ENCODE data around the gene GBGT1.
"Not testable (repeated sequence)": the region's sequence is repeated elsewhere in the genome, so short reads cannot be mapped to it uniquely, and the experiment has no call there.

Gene GBGT1

DNA sequence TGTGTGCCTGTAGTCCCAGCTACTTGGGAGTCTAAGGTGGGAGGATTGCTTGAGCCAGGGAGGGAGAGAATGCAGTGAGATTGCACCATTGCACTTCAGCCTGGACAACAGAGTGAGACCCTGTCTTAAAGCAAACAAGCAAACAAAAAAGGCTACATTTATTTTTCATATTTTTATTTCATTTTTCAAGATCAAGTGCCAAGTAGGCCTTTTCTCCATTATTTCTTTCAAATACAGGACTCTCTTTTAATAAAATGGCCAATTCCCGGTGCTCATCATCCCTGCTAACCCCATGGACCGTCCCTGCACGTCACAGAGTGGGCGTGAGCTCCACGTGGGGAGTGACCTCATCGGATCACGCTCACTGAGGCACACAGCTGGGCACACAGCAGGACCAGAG is 9.3 kb upstream of the GBGT1 start:
- H3K9me3 Mint-ChIP-seq: no peaks in the 10 kb centered on the region
- no peaks in the 10 kb centered on the region for H3K36me3 Mint-ChIP-seq (ENCODE audit: low read depth)
- H3K4me1 Mint-ChIP-seq: no peaks in the 10 kb centered on the region
- H3K27ac Mint-ChIP-seq: no peak overlapping the region
- peaks cover 28% of the 10 kb centered on the region for H3K27me3 Mint-ChIP-seq (ENCODE audit: low read depth)
- TF ChIP-seq, protein P1, sequence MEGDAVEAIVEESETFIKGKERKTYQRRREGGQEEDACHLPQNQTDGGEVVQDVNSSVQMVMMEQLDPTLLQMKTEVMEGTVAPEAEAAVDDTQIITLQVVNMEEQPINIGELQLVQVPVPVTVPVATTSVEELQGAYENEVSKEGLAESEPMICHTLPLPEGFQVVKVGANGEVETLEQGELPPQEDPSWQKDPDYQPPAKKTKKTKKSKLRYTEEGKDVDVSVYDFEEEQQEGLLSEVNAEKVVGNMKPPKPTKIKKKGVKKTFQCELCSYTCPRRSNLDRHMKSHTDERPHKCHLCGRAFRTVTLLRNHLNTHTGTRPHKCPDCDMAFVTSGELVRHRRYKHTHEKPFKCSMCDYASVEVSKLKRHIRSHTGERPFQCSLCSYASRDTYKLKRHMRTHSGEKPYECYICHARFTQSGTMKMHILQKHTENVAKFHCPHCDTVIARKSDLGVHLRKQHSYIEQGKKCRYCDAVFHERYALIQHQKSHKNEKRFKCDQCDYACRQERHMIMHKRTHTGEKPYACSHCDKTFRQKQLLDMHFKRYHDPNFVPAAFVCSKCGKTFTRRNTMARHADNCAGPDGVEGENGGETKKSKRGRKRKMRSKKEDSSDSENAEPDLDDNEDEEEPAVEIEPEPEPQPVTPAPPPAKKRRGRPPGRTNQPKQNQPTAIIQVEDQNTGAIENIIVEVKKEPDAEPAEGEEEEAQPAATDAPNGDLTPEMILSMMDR (IDR thresholded peaks at IDR 0.05; ENCODE audit: unreplicated experiment in 3 of 3): no peak
- H3K4me3 Mint-ChIP-seq: no peak overlapping the region

DNA sequence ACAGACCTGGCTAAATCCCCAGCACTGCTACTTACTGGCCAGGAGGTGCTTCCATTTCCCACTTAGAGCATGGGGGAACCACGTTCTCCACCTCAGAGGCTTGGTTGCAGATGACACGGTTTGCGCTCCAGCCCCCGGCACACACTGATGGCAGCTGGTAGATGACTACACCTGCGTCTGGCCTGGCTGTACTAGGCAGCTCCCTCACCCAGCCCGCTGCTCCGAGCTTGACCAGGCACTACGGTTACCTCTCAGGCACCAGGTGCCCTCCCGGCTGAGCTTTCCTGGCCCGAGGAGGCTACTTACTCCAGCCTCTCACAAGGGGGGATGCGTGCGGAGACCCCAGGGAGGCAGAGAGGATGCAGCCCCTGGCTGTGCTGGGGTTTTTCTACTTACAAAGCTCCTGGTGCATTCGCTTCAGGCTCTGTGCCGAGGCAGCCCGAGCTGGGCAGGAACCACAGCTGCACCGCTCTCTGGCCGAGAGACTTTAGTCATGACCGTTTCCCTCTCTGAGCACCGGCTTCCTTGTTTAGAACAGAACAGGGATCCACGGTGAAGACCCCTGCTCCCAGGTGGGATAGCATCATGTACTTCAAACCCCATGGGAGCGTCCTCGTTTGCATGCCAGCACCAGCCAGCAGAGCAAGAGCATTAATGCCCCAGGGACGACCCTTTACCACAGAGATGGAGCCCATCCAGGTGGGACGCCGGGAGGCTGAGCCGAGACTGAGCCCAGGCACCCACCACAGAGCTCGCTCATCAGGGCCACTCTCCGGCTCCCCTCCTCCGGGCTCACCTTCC is 7.6 kb upstream of the GBGT1 start:
- no peaks in the 10 kb centered on the region for H3K36me3 Mint-ChIP-seq (ENCODE audit: low read depth)

DNA sequence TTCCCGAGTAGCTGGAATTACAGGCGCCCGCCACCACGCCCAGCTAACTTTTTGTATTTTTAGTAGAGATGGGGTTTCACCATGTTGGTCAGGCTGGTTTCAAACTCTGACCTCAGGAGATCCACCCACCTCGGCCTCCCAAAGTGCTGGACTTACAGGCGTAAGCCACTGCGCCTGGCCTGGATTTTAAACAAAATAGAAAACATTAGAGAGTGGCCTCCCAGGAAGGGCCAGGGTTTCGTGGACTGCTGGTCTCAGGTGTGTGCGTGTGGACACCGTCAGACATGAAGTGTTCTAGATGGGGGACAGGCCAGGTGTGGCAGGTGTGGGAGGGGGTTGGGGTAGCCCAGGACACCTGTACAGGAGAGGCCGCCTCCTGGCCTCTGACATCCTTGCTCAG is 7.0 kb upstream of the GBGT1 start:
- no peak overlapping the region for H3K27ac Mint-ChIP-seq
- H3K27me3 Mint-ChIP-seq (ENCODE audit: low read depth): peaks cover 9% of the 10 kb centered on the region
- H3K9me3 Mint-ChIP-seq: no peaks in the 10 kb centered on the region
- H3K36me3 Mint-ChIP-seq (ENCODE audit: low read depth): no peaks in the 10 kb centered on the region
- no peaks in the 10 kb centered on the region for H3K4me1 Mint-ChIP-seq
- H3K4me3 Mint-ChIP-seq: no peak overlapping the region
- TF ChIP-seq, protein P1 (IDR thresholded peaks at IDR 0.05; ENCODE audit: unreplicated experiment in 3 of 3): no peak

More for the DNA sequence above, 7.6 kb upstream of the GBGT1 start:
- Mint-ChIP-seq H3K27ac (no peak overlapping the region), H3K9me3 (no peaks in the 10 kb centered on the region), H3K4me3 (no peak overlapping the region), H3K27me3 (ENCODE audit: low read depth) (peaks cover 15% of the 10 kb centered on the region), H3K4me1 (no peaks in the 10 kb centered on the region)
- TF ChIP-seq, protein P1 (IDR thresholded peaks at IDR 0.05; ENCODE audit: unreplicated experiment in 3 of 3): no peak

DNA sequence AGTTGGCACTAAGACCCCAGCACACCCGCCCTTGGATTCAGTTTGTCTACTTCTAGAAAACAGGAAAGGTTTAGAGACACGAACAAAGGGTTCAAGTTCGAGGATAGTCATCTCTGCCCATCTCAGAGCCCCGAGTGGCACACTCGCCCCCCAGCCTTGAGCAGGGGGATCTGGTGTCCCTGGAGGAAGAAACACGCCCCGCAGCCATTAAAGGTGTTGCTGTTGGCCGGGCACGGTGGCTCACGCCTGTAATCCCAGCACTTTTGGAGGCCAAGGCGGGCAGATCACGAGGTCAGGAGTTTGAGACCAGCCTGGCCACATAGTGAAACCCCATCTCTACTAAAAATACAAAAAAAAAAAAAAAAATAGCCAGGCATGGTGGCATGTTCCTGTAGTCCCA is 6.0 kb upstream of the GBGT1 start:
- H3K9me3 Mint-ChIP-seq; H3K27me3 Mint-ChIP-seq (ENCODE audit: low read depth); H3K36me3 Mint-ChIP-seq (ENCODE audit: low read depth); H3K4me3 Mint-ChIP-seq; H3K27ac Mint-ChIP-seq; H3K4me1 Mint-ChIP-seq: not testable (repeated sequence)

DNA sequence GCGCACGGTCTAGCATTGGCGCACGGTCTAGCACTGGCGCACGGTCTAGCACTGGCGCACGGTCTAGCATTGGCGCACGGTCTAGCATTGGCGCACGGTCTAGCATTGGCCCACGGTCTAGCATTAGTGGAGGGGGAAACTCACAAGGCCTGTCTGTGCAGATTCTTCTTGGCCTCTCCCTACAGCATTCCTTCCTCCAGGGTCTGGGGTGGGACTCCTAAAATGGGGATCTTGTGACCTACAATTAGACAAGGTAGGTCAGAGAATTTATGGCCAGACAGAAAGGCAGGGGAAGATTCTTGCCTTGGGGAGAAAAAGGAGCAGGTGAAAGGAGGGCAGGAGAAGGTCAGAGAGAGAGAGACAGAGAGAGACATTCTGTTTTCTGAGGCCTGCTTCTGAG is 5.4 kb upstream of the GBGT1 start:
- TF ChIP-seq, protein P1 (IDR thresholded peaks at IDR 0.05; ENCODE audit: unreplicated experiment in 3 of 3): no peak
- H3K27ac Mint-ChIP-seq: no peak overlapping the region
- peaks cover 4% of the 10 kb centered on the region for H3K4me1 Mint-ChIP-seq
- no peaks in the 10 kb centered on the region for H3K36me3 Mint-ChIP-seq (ENCODE audit: low read depth)
- H3K9me3 Mint-ChIP-seq: no peaks in the 10 kb centered on the region
- H3K27me3 Mint-ChIP-seq (ENCODE audit: low read depth): peaks cover 8% of the 10 kb centered on the region
- no peak overlapping the region for H3K4me3 Mint-ChIP-seq

DNA sequence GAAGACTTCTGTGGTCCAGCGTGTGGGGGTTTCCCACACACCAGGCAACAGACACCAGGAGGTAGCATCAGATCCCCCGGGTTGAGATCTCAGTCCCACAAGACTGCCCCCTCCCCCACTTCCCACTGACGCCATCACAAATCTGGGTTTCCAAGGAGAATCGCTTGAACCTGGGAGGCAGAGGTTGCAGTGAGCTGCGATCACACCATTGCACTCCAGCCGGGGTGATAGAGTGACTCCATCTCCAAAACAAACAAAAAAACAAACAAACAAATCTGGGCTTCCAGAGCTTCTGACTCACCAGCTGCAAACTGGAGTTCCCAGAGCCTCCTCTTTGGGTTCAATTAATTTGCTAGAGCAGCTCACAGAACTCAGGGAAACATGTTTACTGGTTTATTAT is 4.7 kb upstream of the GBGT1 start:
- no peaks in the 10 kb centered on the region for H3K36me3 Mint-ChIP-seq (ENCODE audit: low read depth)
- TF ChIP-seq, protein P1 (IDR thresholded peaks at IDR 0.05; ENCODE audit: unreplicated experiment in 3 of 3): no peak
- peaks cover 4% of the 10 kb centered on the region for H3K4me1 Mint-ChIP-seq
- H3K4me3 Mint-ChIP-seq: no peak overlapping the region
- peaks cover 8% of the 10 kb centered on the region for H3K27me3 Mint-ChIP-seq (ENCODE audit: low read depth)
- no peak overlapping the region for H3K27ac Mint-ChIP-seq
- no peaks in the 10 kb centered on the region for H3K9me3 Mint-ChIP-seq

Data from nephron (organoid).